ENCODE data around the gene GUCA2B.

Gene GUCA2B

GRCh38 chr1:42150651-42151050 lies 2.6 kb upstream of the GUCA2B start:
- TF ChIP-seq CTCF (IDR thresholded peaks at IDR 0.05; ENCODE audit: insufficient read depth, low read length, missing control alignments) = no peak
- no peak overlapping the region for H3K4me3 ChIP-seq (ENCODE audit: low read depth, low read length)
- CTCF ChIA-PET = interaction anchor here (0.7 to 7.8 kb wide), 3 partner anchors 9 to 23 kb away, joined by 3 to 97 read pairs (median 3); no protein-coding TSS in a partner anchor
- POLR2A ChIA-PET = no interaction called here
- DNase-seq (ENCODE audit: low read depth, low spot score) = no peak

- DNase-seq (ENCODE audit: low read depth, low spot score) = no peak
- CTCF ChIA-PET = interaction anchor here (1.2 to 7.8 kb wide), 2 partner anchors 10 to 21 kb away, joined by 5 to 97 read pairs; no protein-coding TSS in a partner anchor
- TF ChIP-seq CTCF (IDR thresholded peaks at IDR 0.05; ENCODE audit: insufficient read depth, low read length, missing control alignments) = no peak
- POLR2A ChIA-PET = no interaction called here
- no peak overlapping the region for H3K4me3 ChIP-seq (ENCODE audit: low read depth, low read length)
These were observed 1.1 kb upstream of the GUCA2B start for GRCh38 chr1:42152119-42152518.

- no peak overlapping the region for H3K4me3 ChIP-seq (ENCODE audit: low read depth, low read length)
- no peak for DNase-seq (ENCODE audit: low read depth, low spot score)
- CTCF ChIA-PET = interaction anchor here (12.1 kb wide), 1 partner anchor 19 kb away, joined by 178 read pairs; no protein-coding TSS in a partner anchor
- TF ChIP-seq CTCF (IDR thresholded peaks at IDR 0.05; ENCODE audit: insufficient read depth, low read length, missing control alignments) = no peak
- POLR2A ChIA-PET = no interaction called here
These were observed 414 bp downstream of the GUCA2B start for GRCh38 chr1:42153624-42154023.

- ChIA-PET CTCF (interaction anchor here (12.1 kb wide), 1 partner anchor 18 kb away, joined by 178 read pairs; no protein-coding TSS in a partner anchor), POLR2A (no interaction called here)
- TF ChIP-seq CTCF (IDR thresholded peaks at IDR 0.05; ENCODE audit: insufficient read depth, low read length, missing control alignments) = no peak
These were observed 1.5 kb downstream of the GUCA2B start for GRCh38 chr1:42154685-42155084.

GRCh38 chr1:42155362-42155761 lies 2.2 kb downstream of the GUCA2B start:
- no peak for TF ChIP-seq CTCF (IDR thresholded peaks at IDR 0.05; ENCODE audit: insufficient read depth, low read length, missing control alignments)
- H3K4me3 ChIP-seq (ENCODE audit: low read depth, low read length) = no peak overlapping the region
- POLR2A ChIA-PET = no interaction called here
- CTCF ChIA-PET = interaction anchor here (1.4 to 12.1 kb wide), 3 partner anchors 8 to 582 kb away, joined by 4 to 178 read pairs (median 19); no protein-coding TSS in a partner anchor
- DNase-seq (ENCODE audit: low read depth, low spot score) = no peak

More at GRCh38 chr1:42154685-42155084, 1.5 kb downstream of the GUCA2B start:
- no peak overlapping the region for H3K4me3 ChIP-seq (ENCODE audit: low read depth, low read length)
- no peak for DNase-seq (ENCODE audit: low read depth, low spot score)

GRCh38 chr1:42157667-42158066 lies 4.5 kb downstream of the GUCA2B start:
- TF ChIP-seq CTCF (IDR thresholded peaks at IDR 0.05; ENCODE audit: insufficient read depth, low read length, missing control alignments) = no peak
- no peak overlapping the region for H3K4me3 ChIP-seq (ENCODE audit: low read depth, low read length)
- no peak for DNase-seq (ENCODE audit: low read depth, low spot score)
- CTCF ChIA-PET = interaction anchor here (2.7 to 12.1 kb wide), 2 partner anchors 11 to 15 kb away, joined by 19 to 178 read pairs; no protein-coding TSS in a partner anchor
- POLR2A ChIA-PET = no interaction called here
